A549 treated with dexamethasone at 1 μM for 4 hours (cell line): ENCODE data around the gene MIX23. TPM values are rescaled to one million over a fixed set of nuclear protein-coding genes. Genes with fewer than 3 reads are reported as not detected.

Experiments
- total RNA-seq: library from RNA; stranded (reverse); fragments of 200-300 nt; extraction: Qiagen RNA extraction; gene quantifications from 5 replicates; pipeline ENCODE4 v1.2.3, GENCODE V29; 2022

MIX23 gene
- total RNA-seq: 50.4 to 74.1 TPM (median 52.9 TPM) in 5 replicates

DNA sequence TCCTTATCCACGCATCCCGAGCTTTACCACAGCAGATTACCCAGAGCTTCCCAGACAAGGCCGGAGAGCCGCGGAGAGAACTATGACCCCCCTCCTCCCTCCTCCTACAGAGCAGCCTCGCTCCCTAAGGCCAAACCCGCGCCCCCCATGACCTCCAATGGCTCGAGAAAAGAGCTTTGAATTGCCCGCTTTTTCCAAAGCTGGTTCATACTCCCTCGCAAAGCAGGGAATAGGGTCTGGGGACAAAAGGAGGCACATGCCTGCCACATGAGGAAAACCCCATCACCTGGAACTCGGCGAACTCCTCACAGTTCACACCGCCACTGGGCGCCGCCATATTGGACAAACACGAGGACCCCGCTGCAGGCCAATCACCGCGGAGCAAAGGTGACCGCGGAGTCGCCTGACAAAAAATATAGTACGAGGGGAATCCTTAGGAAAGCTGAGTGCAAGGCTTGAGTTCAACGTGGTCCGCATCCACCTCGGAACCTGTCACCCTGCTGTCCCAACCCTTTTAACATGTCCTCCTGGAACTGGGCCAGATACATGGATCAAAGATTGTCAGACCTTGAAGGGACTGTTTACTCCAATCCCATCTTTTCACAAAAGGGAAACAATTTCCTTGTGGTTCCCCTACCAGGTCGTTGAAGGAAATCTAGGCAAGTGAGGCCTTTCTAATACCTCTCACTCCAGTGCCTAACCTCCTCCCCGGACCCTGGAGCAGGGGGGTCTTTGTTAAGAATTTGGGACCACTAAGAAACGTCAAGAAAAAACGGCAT lies at the start of gene MIX23:
TSS of gene MIX23 (minus strand) at position 344 of the 779 bp plus-strand sequence. CDS start at position 337, 7 bp downstream.

DNA sequence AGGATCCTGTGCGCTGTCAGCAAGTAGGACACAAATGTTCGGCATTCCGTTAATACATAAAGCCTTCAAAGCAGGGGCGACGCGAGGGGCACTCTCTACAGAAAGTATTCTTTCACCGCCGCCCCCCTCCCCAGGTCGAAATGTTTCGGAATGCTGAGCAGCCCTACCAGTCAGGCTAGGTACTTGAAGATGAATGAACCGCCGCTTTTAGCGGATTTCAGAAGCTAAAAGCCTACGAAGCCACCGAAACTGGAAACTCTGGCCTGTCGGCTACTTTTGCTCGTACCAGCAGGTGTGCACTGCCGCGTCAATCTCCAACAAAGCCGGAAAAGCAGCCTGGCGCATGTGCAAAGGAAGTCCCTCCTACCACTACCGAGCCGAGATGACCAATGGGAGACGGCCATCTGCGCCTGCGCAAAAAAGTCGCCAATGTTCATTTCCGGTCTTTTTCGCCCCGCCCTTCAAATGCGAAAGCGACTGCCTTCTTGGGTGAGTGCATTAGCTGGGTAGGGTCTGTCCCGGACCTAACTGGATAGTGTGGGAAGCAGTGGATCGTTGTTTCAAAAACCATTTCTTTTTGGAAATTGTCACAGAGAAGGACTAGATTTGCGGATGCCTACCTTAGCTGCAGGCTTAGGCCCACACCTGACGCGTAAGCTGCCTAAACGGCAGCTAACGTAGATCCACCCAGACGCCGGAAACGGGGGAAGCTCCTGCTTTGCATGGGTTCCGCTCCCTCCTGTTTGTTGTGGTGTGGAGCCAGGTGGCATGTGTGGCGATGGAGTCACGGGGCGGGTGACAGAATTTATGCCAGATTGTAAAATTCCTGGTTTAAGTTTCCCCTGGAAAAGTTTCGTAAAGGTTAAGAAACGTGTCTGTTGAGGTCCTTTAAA lies 33.0 kb upstream of the MIX23 start, which contains the start of gene WDR5B:
TSS of gene WDR5B (minus strand) at position 301 of the 893 bp plus-strand sequence. CDS start 534 bp downstream, outside the sequence.

DNA sequence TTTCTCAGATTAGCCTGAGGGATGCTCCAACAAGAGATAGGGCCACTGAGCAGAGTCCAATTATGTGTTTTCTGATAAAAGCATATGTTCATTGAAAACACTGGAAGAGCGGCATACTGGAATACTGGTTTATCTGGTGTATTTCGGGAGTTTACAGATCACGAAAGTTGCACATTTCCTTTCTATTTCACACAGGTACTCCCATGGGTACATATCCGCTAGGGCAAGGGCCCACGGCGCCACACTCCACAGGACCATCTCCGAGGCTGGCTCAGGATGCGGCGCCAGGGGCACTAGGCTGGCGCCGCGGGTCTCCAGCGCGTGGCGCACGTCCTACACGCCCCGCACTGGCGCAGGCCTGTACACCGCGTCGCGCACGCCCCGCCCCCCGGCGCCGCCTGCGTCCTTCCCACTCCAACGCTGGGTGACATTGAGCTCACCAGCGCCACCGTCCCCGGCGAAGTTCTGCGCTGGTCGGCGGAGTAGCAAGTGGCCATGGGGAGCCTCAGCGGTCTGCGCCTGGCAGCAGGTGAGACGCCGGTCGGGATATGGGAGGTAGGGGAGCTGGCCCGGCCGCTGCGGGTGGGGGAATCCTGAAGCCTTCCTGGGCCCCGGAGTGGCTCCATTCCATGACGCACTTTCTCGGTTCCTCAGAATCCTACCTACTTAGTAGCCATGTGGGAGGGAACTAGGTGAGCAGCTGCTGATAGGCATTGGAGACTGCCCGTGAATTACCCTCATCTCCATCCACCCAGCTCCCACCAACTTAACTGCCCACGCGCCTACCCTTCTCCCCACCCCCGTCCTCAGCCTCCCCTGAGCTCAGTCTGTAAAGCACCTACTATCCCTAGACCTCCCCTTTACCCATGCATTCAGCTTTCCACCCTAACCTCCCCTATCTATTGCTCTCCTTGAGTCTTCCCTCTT lies 1.0 kb upstream of the MIX23 start, which contains the start of gene FAM162A:
TSS of gene FAM162A (plus strand) at position 412 of the 927 bp plus-strand sequence. CDS start at position 496, 84 bp downstream.

DNA sequence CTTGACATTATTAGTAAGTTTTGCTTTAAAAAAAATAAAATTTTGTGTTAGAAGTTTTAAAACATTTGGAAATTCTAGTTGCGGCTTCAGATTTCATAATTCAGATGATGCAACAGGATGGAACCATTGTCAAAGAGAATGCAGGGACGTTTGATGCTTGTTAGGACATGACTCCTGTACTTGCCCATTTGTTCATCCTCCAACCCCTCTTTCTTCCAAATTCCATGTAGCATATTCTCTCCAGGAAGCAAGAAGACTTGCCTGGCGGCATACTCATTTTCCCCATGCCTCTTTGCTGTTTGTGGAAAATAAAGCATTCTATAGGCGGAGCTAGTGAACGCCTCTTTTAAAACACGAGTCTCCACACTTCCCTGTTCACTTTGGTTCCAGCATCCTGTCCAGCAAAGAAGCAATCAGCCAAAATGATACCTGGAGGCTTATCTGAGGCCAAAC lies 58.1 kb downstream of the MIX23 start, which contains the start of gene CSTA:
TSS of gene CSTA (plus strand) at position 378 of the 453 bp plus-strand sequence. CDS start at position 423, 45 bp downstream.

Other genes with a start within 250 kb of the MIX23 start
- not detected in 5 replicates for gene CASR, start 199.6 kb downstream of the MIX23 start, total RNA-seq
- 0.58 to 1.6 TPM (median 1.0 TPM) in 5 replicates for gene CSTA, start 58.0 kb downstream of the MIX23 start, total RNA-seq
- gene FAM162A, start 951 bp upstream of the MIX23 start, total RNA-seq: 29.4 to 34.4 TPM (median 31.1 TPM) in 5 replicates
- 2.4 to 3.6 TPM (median 3.1 TPM) in 5 replicates for gene WDR5B, start 32.8 kb upstream of the MIX23 start, total RNA-seq
- gene KPNA1, start 131.7 kb upstream of the MIX23 start, total RNA-seq: 50.3 to 76.3 TPM (median 67.9 TPM) in 5 replicates
- gene PARP9, start 181.1 kb upstream of the MIX23 start, total RNA-seq: 5.2 to 6.4 TPM (median 6.0 TPM) in 5 replicates
- gene DTX3L, start 181.1 kb upstream of the MIX23 start, total RNA-seq: 7.8 to 10.2 TPM (median 9.6 TPM) in 5 replicates
- gene PARP15, start 194.4 kb upstream of the MIX23 start, total RNA-seq: not detected in 5 replicates